ENCODE data around the gene SPATA9. TPM values are rescaled to one million over a fixed set of nuclear protein-coding genes. Genes with fewer than 3 reads are reported as not detected.

Gene SPATA9
- polyA plus RNA-seq, 1 of the 3 experiments (the other 2 are of a cell fraction): 0.07 TPM

DNA sequence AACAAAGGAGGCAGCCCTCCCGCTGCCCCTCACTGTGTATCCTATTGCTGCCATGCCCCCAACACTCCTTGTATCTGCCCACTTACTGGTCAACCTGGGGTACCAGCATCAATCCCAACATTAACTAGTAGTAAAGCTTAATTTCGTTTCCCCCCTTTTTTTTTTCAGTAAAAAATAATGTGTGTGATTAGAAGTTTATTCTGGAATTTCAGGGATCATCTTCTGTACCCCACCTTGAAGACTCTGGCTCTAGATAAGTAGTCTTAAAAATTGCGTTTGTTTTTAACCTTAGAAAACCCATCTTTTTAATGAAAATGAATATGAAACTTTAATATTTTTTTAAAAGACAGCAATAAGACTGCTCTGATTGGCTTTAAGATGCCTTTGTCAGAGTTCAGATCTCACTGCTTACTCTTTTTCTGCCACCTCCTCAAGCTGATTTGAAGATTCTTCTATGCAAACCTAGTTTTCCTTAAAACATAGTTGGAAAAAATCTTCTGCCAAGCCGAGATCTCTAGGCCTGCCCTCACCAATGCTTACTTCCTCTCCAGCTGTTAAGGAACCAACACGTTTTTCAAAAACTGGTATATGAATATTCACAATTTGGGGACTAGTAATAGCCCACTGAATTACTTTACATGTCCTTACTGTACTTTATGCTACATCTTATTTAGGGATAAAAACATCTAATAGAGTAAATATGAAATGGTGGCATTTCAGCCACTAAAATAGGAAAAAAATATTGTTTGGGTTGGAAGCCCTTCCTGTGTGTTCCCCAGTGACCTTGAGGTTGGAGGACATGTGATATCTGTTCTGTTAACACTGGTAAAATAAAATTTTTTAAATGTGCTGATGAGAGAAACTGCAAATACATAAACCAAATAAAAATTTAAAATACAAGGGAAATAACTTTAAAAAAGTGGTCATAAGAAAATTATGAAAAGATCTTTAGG, 44.3 kb upstream of the SPATA9 start:
- H3K36me3 ChIP-seq (replicated peaks in 1 of 2; ENCODE audit: control insufficient read depth in 1 of 2, insufficient read depth in 2 of 2, low read length in 1 of 2): no peaks in the 10 kb centered on the region
- H3K4me2 ChIP-seq: no peak overlapping the region; the same call in 1 of the 2 replicates
- WGBS (ENCODE audit: low lambda C conversion rate): 75% methylated on average over 5 of the region's 5 CpGs
- H3K4me3 ChIP-seq (ENCODE audit: low read depth in 2 of 2, low read length in 1 of 2): no peak overlapping the region
- no peaks in the 10 kb centered on the region for H3K27me3 ChIP-seq (ENCODE audit: insufficient read depth)
- DNase-seq: no peak
- H3K79me2 ChIP-seq (ENCODE audit: insufficient read depth): peaks cover 7% of the 10 kb centered on the region
- ChIA-PET POLR2A (interaction anchor here (0.9 kb wide), 1 partner anchor 57 kb away, joined by 3 read pairs; no protein-coding TSS in a partner anchor), CTCF (interaction anchor here (1.6 to 3.9 kb wide), 3 partner anchors 63 to 83 kb away, joined by 3 to 13 read pairs (median 9); no protein-coding TSS in a partner anchor)
- TF ChIP-seq POLR2AphosphoS5 (IDR thresholded peaks at IDR 0.05; ENCODE audit: low read depth, low read length): no peak
- no peak for TF ChIP-seq GATA2 (CRISPR knock-in tag; IDR thresholded peaks at IDR 0.05)
- TF ChIP-seq JUND (IDR thresholded peaks at IDR 0.05): no peak
- TF ChIP-seq EP300 (IDR thresholded peaks at IDR 0.05; ENCODE audit: borderline replicate concordance in 1 of 2, low read depth in 1 of 2, low read length in 1 of 2): no peak
- no peak for TF ChIP-seq CHD2 (IDR thresholded peaks at IDR 0.05; ENCODE audit: low read length, partially characterized antibody)
- no peak for TF ChIP-seq YY1 (IDR thresholded peaks at IDR 0.05; ENCODE audit: low read depth)
- TF ChIP-seq, protein P1, sequence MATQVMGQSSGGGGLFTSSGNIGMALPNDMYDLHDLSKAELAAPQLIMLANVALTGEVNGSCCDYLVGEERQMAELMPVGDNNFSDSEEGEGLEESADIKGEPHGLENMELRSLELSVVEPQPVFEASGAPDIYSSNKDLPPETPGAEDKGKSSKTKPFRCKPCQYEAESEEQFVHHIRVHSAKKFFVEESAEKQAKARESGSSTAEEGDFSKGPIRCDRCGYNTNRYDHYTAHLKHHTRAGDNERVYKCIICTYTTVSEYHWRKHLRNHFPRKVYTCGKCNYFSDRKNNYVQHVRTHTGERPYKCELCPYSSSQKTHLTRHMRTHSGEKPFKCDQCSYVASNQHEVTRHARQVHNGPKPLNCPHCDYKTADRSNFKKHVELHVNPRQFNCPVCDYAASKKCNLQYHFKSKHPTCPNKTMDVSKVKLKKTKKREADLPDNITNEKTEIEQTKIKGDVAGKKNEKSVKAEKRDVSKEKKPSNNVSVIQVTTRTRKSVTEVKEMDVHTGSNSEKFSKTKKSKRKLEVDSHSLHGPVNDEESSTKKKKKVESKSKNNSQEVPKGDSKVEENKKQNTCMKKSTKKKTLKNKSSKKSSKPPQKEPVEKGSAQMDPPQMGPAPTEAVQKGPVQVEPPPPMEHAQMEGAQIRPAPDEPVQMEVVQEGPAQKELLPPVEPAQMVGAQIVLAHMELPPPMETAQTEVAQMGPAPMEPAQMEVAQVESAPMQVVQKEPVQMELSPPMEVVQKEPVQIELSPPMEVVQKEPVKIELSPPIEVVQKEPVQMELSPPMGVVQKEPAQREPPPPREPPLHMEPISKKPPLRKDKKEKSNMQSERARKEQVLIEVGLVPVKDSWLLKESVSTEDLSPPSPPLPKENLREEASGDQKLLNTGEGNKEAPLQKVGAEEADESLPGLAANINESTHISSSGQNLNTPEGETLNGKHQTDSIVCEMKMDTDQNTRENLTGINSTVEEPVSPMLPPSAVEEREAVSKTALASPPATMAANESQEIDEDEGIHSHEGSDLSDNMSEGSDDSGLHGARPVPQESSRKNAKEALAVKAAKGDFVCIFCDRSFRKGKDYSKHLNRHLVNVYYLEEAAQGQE (IDR thresholded peaks at IDR 0.05; ENCODE audit: low read depth, low read length): no peak
- 0 out of 2 replicates have a peak overlapping the region, but pooled peaks have one; percentile 32 for H2AFZ ChIP-seq (ENCODE audit: low read depth)
- no peaks in the 10 kb centered on the region for H3K9me3 ChIP-seq
- H3K9me2 ChIP-seq: no peaks in the 10 kb centered on the region
- peaks cover 31 to 40% of the 10 kb centered on the region in 2 experiments; a peak in 3 of 4 replicates for H3K4me1 ChIP-seq (ENCODE audit: control insufficient read depth in 1 of 2, insufficient read depth in 2 of 2, low read depth in 1 of 2, low read length in 1 of 2)
- H3K27ac ChIP-seq (ENCODE audit: low read depth in 2 of 2, low read length in 1 of 2): peak overlapping the region in 1 of 2 experiments; percentile 88; a peak in 2 of 4 replicates
- no peak overlapping the region for H3K9ac ChIP-seq
- no peaks in the 10 kb centered on the region for H4K20me1 ChIP-seq (ENCODE audit: insufficient read depth)
- H3F3A ChIP-seq (replicated peaks; ENCODE audit: insufficient read depth): peaks cover 6% of the 10 kb centered on the region

DNA sequence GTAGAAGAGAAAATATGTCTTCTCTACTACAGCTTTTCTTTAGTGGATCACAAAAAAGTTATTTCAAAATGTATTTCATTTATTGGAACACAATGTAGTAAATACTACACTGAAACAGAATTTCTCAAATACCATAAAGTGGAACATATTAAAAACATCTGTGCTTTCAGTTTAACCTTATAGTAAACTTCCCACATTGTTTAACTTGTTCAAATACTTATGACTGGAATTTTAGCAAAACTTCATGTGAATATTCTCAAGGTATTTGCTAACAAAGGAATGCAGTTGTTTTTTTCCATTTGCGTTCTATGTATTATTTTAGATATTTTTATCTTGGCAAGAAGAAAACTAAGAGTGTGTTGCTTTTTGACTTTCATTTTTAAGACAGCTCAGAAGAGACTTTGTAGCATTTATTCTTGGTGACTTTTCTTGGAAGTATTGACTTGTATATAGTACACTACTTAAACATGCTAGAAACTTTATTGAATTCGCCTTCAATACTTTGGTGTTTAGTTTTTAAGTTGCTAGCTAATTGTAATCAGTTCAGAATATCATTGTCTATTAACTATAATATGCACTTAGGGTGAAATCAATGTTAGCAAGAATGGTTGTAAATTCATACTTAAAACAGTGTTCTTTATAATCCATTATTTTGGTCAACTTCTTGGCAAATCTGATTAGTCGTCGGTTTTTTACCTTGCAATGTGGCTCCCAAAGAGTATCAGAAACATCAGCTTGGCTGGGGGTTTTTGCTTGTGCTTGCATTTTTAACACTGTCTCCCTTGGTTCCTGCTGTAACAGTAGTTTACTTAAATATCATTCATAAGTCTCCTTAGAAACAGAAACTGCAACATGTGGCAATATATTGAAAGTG, 43.4 kb upstream of the SPATA9 start:
- Histone ChIP-seq H3K4me3 (ENCODE audit: low read depth in 2 of 2, low read length in 1 of 2) (no peak overlapping the region; a peak in 1 of 4 replicates), H3K36me3 (replicated peaks in 1 of 2; ENCODE audit: control insufficient read depth in 1 of 2, insufficient read depth in 2 of 2, low read length in 1 of 2) (no peaks in the 10 kb centered on the region), H3K4me1 (ENCODE audit: control insufficient read depth in 1 of 2, insufficient read depth in 2 of 2, low read depth in 1 of 2, low read length in 1 of 2) (peaks cover 31 to 45% of the 10 kb centered on the region in 2 experiments; a peak in 3 of 4 replicates), H3K27me3 (ENCODE audit: insufficient read depth) (no peaks in the 10 kb centered on the region), H4K20me1 (ENCODE audit: insufficient read depth) (no peaks in the 10 kb centered on the region), H3K27ac (ENCODE audit: low read depth in 2 of 2, low read length in 1 of 2) (peak overlapping the region; percentile 43 to 88), H3K9ac (no peak overlapping the region; the same call in 1 of the 2 replicates), H2AFZ (ENCODE audit: low read depth) (peak overlapping the region; percentile 32), H3K4me2 (peak overlapping the region; percentile 36; the same call in 1 of the 2 replicates), H3F3A (replicated peaks; ENCODE audit: insufficient read depth) (peaks cover 6% of the 10 kb centered on the region), H3K9me2 (no peaks in the 10 kb centered on the region), H3K9me3 (no peaks in the 10 kb centered on the region), H3K79me2 (ENCODE audit: insufficient read depth) (no peaks in the 10 kb centered on the region)
- no peak for DNase-seq
- POLR2A ChIA-PET: no interaction called here
- CTCF ChIA-PET: interaction anchor here (1.6 to 3.9 kb wide), 3 partner anchors 62 to 82 kb away, joined by 3 to 13 read pairs (median 9); no protein-coding TSS in a partner anchor
- whole genome bisulfite sequencing (ENCODE audit: low lambda C conversion rate): 71% methylated on average over 4 of the region's 4 CpGs
- no peak for TF ChIP-seq IRF3 (IDR thresholded peaks at IDR 0.05; ENCODE audit: low read depth, low read length)
- no peak for TF ChIP-seq YY1 (IDR thresholded peaks at IDR 0.05; ENCODE audit: low read depth)
- TF ChIP-seq CTCF (IDR thresholded peaks at IDR 0.05): no peak
- peak; percentile 64 for TF ChIP-seq TCF12 (IDR thresholded peaks at IDR 0.05)
- no peak for TF ChIP-seq ZBTB33 (IDR thresholded peaks at IDR 0.05; ENCODE audit: borderline replicate concordance, low read depth)
- no peak for TF ChIP-seq EP300 (IDR thresholded peaks at IDR 0.05; ENCODE audit: borderline replicate concordance in 1 of 2, low read depth in 1 of 2, low read length in 1 of 2)
- TF ChIP-seq TEAD4 (IDR thresholded peaks at IDR 0.05; ENCODE audit: borderline replicate concordance, insufficient read depth): no peak
- no peak for TF ChIP-seq FOSL2 (IDR thresholded peaks at IDR 0.05; ENCODE audit: borderline replicate concordance, low read depth)
